SK-N-SH (cell line): ENCODE measurements around the gene RGMA. TPM values are rescaled to one million over a fixed set of nuclear protein-coding genes. Genes with fewer than 3 reads are reported as not detected.

Source experiments
- CTCF ChIA-PET: fragments of 300-600, 350-600 bp; formaldehyde crosslinking; extraction: SDS; loops from one replicate; lab custom pipeline; 2021; lab: Yijun Ruan, JAX
- POLR2A ChIA-PET: fragments of 350-600 bp; sonication (Branson Sonifier 250); formaldehyde crosslinking; extraction: SDS; loops from one replicate; lab custom pipeline; 2020; ENCODE audit warnings: antibody characterized with exemption, inconsistent platforms; lab: Yijun Ruan, JAX
- DNase-seq: peaks from one replicate; pipeline ENCODE4 v3.0.0; 2012
- H2AFZ ChIP-seq: fragments of 200-600 bp; sonication (generic); 2 replicates; pipeline ENCODE4 v1.8.1; 2016; ENCODE audit warnings: antibody characterized with exemption, mild to moderate bottlenecking, low read depth
- H3F3A ChIP-seq: fragments of 200-600 bp; sonication (generic); replicated peaks from 2 replicates; pipeline ENCODE3; 2016; ENCODE audit warnings: antibody characterized with exemption, mild to moderate bottlenecking; ENCODE audit not compliant: insufficient read depth
- H3K27ac ChIP-seq, 2 experiments: fragments of 200-500 bp in 1 of 2; fragments of 200-600 bp in 1 of 2; sonication (Bioruptor generic) in 1 of 2; sonication (generic), shearing (Covaris generic) in 1 of 2; 2 replicates each; pipeline versions ENCODE4 v1.5.1 to v1.6.1; 2014 to 2016; ENCODE audit warnings: low read depth in 2 of 2, inconsistent platforms in 1 of 2, low read length in 1 of 2, mild to moderate bottlenecking in 1 of 2, mixed read lengths in 1 of 2
- H3K27me3 ChIP-seq: fragments of 200-600 bp; sonication (generic), shearing (Covaris generic); 2 replicates; pipeline ENCODE4 v1.6.1; 2016; ENCODE audit warnings: mixed run types; ENCODE audit not compliant: insufficient read depth
- H3K36me3 ChIP-seq, 2 experiments: fragments of 200-500 bp in 1 of 2; fragments of 200-600 bp in 1 of 2; sonication (Bioruptor generic) in 1 of 2; sonication (generic) in 1 of 2; replicated peaks in 1 of 2; 2 replicates each; pipeline versions ENCODE3 to v1.5.1; 2014 to 2016; ENCODE audit warnings: low read length in 1 of 2, mild to moderate bottlenecking in 1 of 2; ENCODE audit not compliant: insufficient read depth in 2 of 2, control insufficient read depth in 1 of 2
- H3K4me1 ChIP-seq, 2 experiments: fragments of 200-500 bp in 1 of 2; fragments of 200-600 bp in 1 of 2; sonication (Bioruptor generic) in 1 of 2; sonication (generic), shearing (Covaris generic) in 1 of 2; 2 replicates each; pipeline versions ENCODE4 v1.5.1 to v1.6.1; 2014 to 2016; ENCODE audit warnings: low read depth in 1 of 2, low read length in 1 of 2, mixed run types in 1 of 2; ENCODE audit not compliant: insufficient read depth in 2 of 2, control insufficient read depth in 1 of 2
- H3K4me2 ChIP-seq: fragments of 200-600 bp; sonication (generic), shearing (Covaris generic); 2 replicates; pipeline ENCODE4 v1.6.1; 2017; ENCODE audit warnings: mixed run types
- H3K4me3 ChIP-seq, 2 experiments: fragments of 200-500 bp in 1 of 2; fragments of 200-600 bp in 1 of 2; sonication (Bioruptor generic) in 1 of 2; sonication (generic), shearing (Covaris generic) in 1 of 2; 2 replicates each; pipeline versions ENCODE4 v1.5.1 to v1.8.1; 2014 to 2016; ENCODE audit warnings: low read depth in 2 of 2, inconsistent platforms in 1 of 2, low read length in 1 of 2, mild to moderate bottlenecking in 1 of 2, mixed read lengths in 1 of 2, moderate library complexity in 1 of 2
- H3K79me2 ChIP-seq: fragments of 200-600 bp; sonication (generic); 2 replicates; pipeline ENCODE4 v1.8.1; 2017; ENCODE audit warnings: mild to moderate bottlenecking; ENCODE audit not compliant: insufficient read depth
- H3K9ac ChIP-seq: fragments of 200-600 bp; sonication (generic); 2 replicates; pipeline ENCODE4 v1.6.1; 2017; ENCODE audit warnings: mixed run types
- H3K9me2 ChIP-seq: fragments of 200-600 bp; sonication (generic); 2 replicates; pipeline ENCODE4 v1.6.1; 2017; ENCODE audit warnings: mixed run types
- H3K9me3 ChIP-seq: fragments of 200-600 bp; sonication (generic); 2 replicates; pipeline ENCODE4 v1.6.1; 2017; ENCODE audit warnings: mixed run types, mild to moderate bottlenecking, moderate library complexity
- H4K20me1 ChIP-seq: fragments of 200-600 bp; sonication (generic); 2 replicates; pipeline ENCODE4 v1.6.1; 2017; ENCODE audit warnings: mild to moderate bottlenecking, mixed run types; ENCODE audit not compliant: insufficient read depth
- ELF1 ChIP-seq: IDR thresholded peaks from 2 replicates; pipeline ENCODE4 v1.4.0; 2012
- EP300 ChIP-seq, 2 experiments: IDR thresholded peaks; 2 replicates each; pipeline versions ENCODE4 v1.4.0 to v1.6.1; 2012; ENCODE audit warnings: borderline replicate concordance in 1 of 2, low read depth in 1 of 2, low read length in 1 of 2
- FOXM1 ChIP-seq: IDR thresholded peaks from 2 replicates; pipeline ENCODE4 v1.4.0; 2012; ENCODE audit warnings: low read depth, mild to moderate bottlenecking
- MXI1 ChIP-seq: IDR thresholded peaks from 2 replicates; pipeline ENCODE4 v1.6.1; 2012; ENCODE audit warnings: mild to moderate bottlenecking, low read depth, low read length, improper control_type of control experiment
- NRF1 ChIP-seq: IDR thresholded peaks from 2 replicates; pipeline ENCODE4 v1.6.1; 2012; ENCODE audit warnings: low read depth, mild to moderate bottlenecking, low read length
- RAD21 ChIP-seq: IDR thresholded peaks from 2 replicates; pipeline ENCODE4 v1.6.1; 2012; ENCODE audit warnings: mild to moderate bottlenecking, low read length
- TCF12 ChIP-seq: IDR thresholded peaks from 2 replicates; pipeline ENCODE4 v1.4.0; 2012
- YY1 ChIP-seq: IDR thresholded peaks from 2 replicates; pipeline ENCODE4 v1.4.0; 2012; ENCODE audit warnings: low read depth, mild to moderate bottlenecking
- WGBS: methylation state at CpG from one replicate; pipeline ENCODE4 v1.1.6; 2017; ENCODE audit warnings: low lambda C conversion rate; 5-methylcytosine and 5-hydroxymethylcytosine counted together
- polyA plus RNA-seq, 3 experiments: library from polyadenylated mRNA; depleted of rRNA; stranded (reverse); fragments of >200 nt; gene quantifications; 2 replicates each; pipeline ENCODE4 v1.2.3, GENCODE V29; 2012
- TF ChIP-seq, protein P1 (sequence below): fragments of 150-350 bp; IDR thresholded peaks from 2 replicates; pipeline ENCODE4 v1.6.1; 2017; ENCODE audit warnings: antibody characterized with exemption, low read length, low read depth, borderline replicate concordance
- TF ChIP-seq, protein P2 (sequence below): IDR thresholded peaks from 2 replicates; pipeline ENCODE4 v1.6.1; 2012; ENCODE audit warnings: mild to moderate bottlenecking, low read depth, low read length, moderate library complexity
- TF ChIP-seq, protein P3 (sequence below): IDR thresholded peaks from 2 replicates; pipeline ENCODE4 v1.4.0; 2012; ENCODE audit warnings: low read depth, borderline replicate concordance
- TF ChIP-seq, protein P4 (sequence below): fragments of 200-600 bp; sonication (generic); IDR thresholded peaks from 2 replicates; pipeline ENCODE4 v1.6.1; 2017; ENCODE audit warnings: antibody characterized with exemption, mild to moderate bottlenecking, moderate library complexity

Gene RGMA
- polyA plus RNA-seq, 1 of the 3 experiments (the other 2 are of a cell fraction): 1.5 TPM

DNA sequence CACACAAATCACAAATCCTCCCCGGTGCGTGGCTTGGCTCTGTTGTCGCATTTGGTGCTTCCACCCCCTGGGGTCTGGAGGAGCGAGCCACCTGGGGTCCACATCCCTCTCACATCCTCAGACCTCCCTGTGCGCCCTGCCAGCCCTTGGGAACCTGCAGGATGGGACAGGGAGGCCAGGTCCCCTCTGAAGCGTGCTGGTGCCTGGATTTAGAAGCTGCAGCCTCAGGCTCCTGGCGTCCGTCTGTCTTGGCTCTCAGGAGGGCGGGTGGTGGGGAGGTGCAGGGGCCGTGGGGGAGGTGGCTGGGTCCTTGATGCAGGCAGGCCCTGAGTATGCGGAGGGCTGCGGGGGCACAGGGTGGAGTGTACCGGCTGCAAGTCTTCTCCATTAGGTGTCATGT, 38.4 kb downstream of the RGMA start:
- Histone ChIP-seq H3K4me2 (no peak overlapping the region), H3K27me3 (no peaks in the 10 kb centered on the region), H3K9me3 (no peaks in the 10 kb centered on the region), H2AFZ (no peak overlapping the region), H3F3A (no peaks in the 10 kb centered on the region), H3K9ac (no peak overlapping the region), H4K20me1 (no peaks in the 10 kb centered on the region), H3K36me3 (no peaks in the 10 kb centered on the region), H3K4me1 (no peaks in the 10 kb centered on the region), H3K9me2 (no peaks in the 10 kb centered on the region), H3K27ac (no peak overlapping the region), H3K79me2 (no peaks in the 10 kb centered on the region), H3K4me3 (no peak overlapping the region)
- ChIA-PET CTCF (interaction anchor here (1.1 kb wide), 2 partner anchors 20 to 37 kb away, joined by 3 to 4 read pairs; no protein-coding TSS in a partner anchor), POLR2A (no interaction called here)
- TF ChIP-seq EP300 (IDR thresholded peaks at IDR 0.05; ENCODE audit: borderline replicate concordance in 1 of 2, low read depth in 1 of 2, low read length in 1 of 2) (no peak), RAD21 (no peak), ELF1 (no peak), TCF12 (no peak), NRF1 (no peak), MXI1 (no peak), YY1 (no peak), FOXM1 (no peak)
- TF ChIP-seq, protein P1, sequence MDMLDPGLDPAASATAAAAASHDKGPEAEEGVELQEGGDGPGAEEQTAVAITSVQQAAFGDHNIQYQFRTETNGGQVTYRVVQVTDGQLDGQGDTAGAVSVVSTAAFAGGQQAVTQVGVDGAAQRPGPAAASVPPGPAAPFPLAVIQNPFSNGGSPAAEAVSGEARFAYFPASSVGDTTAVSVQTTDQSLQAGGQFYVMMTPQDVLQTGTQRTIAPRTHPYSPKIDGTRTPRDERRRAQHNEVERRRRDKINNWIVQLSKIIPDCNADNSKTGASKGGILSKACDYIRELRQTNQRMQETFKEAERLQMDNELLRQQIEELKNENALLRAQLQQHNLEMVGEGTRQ: no peak
- TF ChIP-seq, protein P2, sequence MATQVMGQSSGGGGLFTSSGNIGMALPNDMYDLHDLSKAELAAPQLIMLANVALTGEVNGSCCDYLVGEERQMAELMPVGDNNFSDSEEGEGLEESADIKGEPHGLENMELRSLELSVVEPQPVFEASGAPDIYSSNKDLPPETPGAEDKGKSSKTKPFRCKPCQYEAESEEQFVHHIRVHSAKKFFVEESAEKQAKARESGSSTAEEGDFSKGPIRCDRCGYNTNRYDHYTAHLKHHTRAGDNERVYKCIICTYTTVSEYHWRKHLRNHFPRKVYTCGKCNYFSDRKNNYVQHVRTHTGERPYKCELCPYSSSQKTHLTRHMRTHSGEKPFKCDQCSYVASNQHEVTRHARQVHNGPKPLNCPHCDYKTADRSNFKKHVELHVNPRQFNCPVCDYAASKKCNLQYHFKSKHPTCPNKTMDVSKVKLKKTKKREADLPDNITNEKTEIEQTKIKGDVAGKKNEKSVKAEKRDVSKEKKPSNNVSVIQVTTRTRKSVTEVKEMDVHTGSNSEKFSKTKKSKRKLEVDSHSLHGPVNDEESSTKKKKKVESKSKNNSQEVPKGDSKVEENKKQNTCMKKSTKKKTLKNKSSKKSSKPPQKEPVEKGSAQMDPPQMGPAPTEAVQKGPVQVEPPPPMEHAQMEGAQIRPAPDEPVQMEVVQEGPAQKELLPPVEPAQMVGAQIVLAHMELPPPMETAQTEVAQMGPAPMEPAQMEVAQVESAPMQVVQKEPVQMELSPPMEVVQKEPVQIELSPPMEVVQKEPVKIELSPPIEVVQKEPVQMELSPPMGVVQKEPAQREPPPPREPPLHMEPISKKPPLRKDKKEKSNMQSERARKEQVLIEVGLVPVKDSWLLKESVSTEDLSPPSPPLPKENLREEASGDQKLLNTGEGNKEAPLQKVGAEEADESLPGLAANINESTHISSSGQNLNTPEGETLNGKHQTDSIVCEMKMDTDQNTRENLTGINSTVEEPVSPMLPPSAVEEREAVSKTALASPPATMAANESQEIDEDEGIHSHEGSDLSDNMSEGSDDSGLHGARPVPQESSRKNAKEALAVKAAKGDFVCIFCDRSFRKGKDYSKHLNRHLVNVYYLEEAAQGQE: no peak
- TF ChIP-seq, protein P3, sequence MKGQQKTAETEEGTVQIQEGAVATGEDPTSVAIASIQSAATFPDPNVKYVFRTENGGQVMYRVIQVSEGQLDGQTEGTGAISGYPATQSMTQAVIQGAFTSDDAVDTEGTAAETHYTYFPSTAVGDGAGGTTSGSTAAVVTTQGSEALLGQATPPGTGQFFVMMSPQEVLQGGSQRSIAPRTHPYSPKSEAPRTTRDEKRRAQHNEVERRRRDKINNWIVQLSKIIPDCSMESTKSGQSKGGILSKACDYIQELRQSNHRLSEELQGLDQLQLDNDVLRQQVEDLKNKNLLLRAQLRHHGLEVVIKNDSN: no peak
- TF ChIP-seq, protein P4, sequence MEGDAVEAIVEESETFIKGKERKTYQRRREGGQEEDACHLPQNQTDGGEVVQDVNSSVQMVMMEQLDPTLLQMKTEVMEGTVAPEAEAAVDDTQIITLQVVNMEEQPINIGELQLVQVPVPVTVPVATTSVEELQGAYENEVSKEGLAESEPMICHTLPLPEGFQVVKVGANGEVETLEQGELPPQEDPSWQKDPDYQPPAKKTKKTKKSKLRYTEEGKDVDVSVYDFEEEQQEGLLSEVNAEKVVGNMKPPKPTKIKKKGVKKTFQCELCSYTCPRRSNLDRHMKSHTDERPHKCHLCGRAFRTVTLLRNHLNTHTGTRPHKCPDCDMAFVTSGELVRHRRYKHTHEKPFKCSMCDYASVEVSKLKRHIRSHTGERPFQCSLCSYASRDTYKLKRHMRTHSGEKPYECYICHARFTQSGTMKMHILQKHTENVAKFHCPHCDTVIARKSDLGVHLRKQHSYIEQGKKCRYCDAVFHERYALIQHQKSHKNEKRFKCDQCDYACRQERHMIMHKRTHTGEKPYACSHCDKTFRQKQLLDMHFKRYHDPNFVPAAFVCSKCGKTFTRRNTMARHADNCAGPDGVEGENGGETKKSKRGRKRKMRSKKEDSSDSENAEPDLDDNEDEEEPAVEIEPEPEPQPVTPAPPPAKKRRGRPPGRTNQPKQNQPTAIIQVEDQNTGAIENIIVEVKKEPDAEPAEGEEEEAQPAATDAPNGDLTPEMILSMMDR: no peak
- 84% methylated on average over 13 of the region's 13 CpGs for WGBS
- no peak for DNase-seq
